HEK293T (cell line): ENCODE measurements around the gene CD300LF.

Source experiments
- CTCF ChIA-PET: fragments of 350-600 bp; formaldehyde crosslinking; extraction: SDS; loops from one replicate; lab custom pipeline; 2021; ENCODE audit warnings: antibody characterized with exemption, inconsistent platforms; lab: Yijun Ruan, JAX
- POLR2A ChIA-PET: fragments of 350-600 bp; formaldehyde crosslinking; extraction: SDS; loops from one replicate; lab custom pipeline; 2020; ENCODE audit warnings: antibody characterized with exemption, inconsistent platforms; lab: Yijun Ruan, JAX
- DNase-seq: peaks from one replicate; pipeline ENCODE4 v3.0.0; 2012; ENCODE audit warnings: mixed read lengths; ENCODE audit errors: extremely low spot score
- ARNT ChIP-seq: fragments of 450-650 bp; IDR thresholded peaks from 2 replicates; pipeline ENCODE4 v1.6.1; 2017; ENCODE audit warnings: mild to moderate bottlenecking
- BHLHE40 ChIP-seq: fragments of 450-650 bp; IDR thresholded peaks from 2 replicates; pipeline ENCODE4 v1.6.1; 2016; ENCODE audit warnings: mild to moderate bottlenecking, moderate library complexity, borderline replicate concordance
- CTBP1 ChIP-seq: fragments of 450-650 bp; IDR thresholded peaks from 2 replicates; pipeline ENCODE4 v1.6.1; 2016; ENCODE audit warnings: borderline replicate concordance
- ELF4 ChIP-seq: fragments of 450-650 bp; IDR thresholded peaks from 2 replicates; pipeline ENCODE4 v1.6.1; 2017; ENCODE audit warnings: antibody characterized with exemption
- FOXA1 ChIP-seq: fragments of 450-650 bp; IDR thresholded peaks from 2 replicates; pipeline ENCODE4 v1.6.1; 2016; ENCODE audit warnings: mild to moderate bottlenecking
- FOXK2 ChIP-seq: fragments of 450-650 bp; IDR thresholded peaks from 2 replicates; pipeline ENCODE4 v1.6.1; 2016; ENCODE audit warnings: mild to moderate bottlenecking
- FOXM1 ChIP-seq: fragments of 450-650 bp; IDR thresholded peaks from 2 replicates; pipeline ENCODE4 v1.6.1; 2017; ENCODE audit warnings: mild to moderate bottlenecking, borderline replicate concordance
- HDGF ChIP-seq: fragments of 450-650 bp; IDR thresholded peaks from 2 replicates; pipeline ENCODE4 v1.6.1; 2017; ENCODE audit warnings: antibody characterized with exemption, borderline replicate concordance
- L3MBTL2 ChIP-seq: fragments of 450-650 bp; conservative IDR thresholded peaks from 2 replicates; pipeline ENCODE4 v1.6.1; 2016; ENCODE audit warnings: mild to moderate bottlenecking
- LEF1 ChIP-seq: fragments of 450-650 bp; IDR thresholded peaks from 2 replicates; pipeline ENCODE4 v1.6.1; 2017; ENCODE audit warnings: mild to moderate bottlenecking, borderline replicate concordance
- NFRKB ChIP-seq: fragments of 450-650 bp; IDR thresholded peaks from 2 replicates; pipeline ENCODE4 v1.6.1; 2016; ENCODE audit warnings: mild to moderate bottlenecking, moderate library complexity
- PKNOX1 ChIP-seq: fragments of 450-650 bp; IDR thresholded peaks from 2 replicates; pipeline ENCODE4 v1.6.1; 2016
- SP1 ChIP-seq: fragments of 450-650 bp; IDR thresholded peaks from 2 replicates; pipeline ENCODE4 v1.6.1; 2017
- SUZ12 ChIP-seq: fragments of 450-650 bp; IDR thresholded peaks from 2 replicates; pipeline ENCODE4 v1.6.1; 2016; ENCODE audit warnings: mild to moderate bottlenecking
- TARDBP ChIP-seq: fragments of 450-650 bp; IDR thresholded peaks from 2 replicates; pipeline ENCODE4 v1.6.1; 2016
- ZNF384 ChIP-seq: fragments of 450-650 bp; IDR thresholded peaks from 2 replicates; pipeline ENCODE4 v1.6.1; 2016

The CD300LF gene

DNA sequence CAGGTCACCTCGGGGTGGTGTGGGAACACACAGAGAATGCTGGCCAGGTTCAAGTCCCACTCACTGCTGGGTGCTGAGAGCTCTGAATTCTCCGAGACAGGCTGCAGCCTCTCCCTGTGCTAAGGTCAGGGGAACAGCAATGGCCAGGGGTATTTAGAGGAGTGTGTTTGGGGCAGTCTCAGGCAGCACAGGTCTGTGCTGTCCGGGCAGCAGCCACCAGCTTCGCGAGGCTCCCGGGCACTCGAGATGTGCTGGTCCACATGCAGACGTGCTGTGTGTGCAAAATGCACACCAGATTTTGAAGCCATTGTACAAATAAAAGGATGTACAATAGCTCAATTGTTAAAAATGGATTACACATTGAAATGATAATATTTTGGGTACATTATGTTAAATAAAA, 42.8 kb upstream of the CD300LF start:
- POLR2A ChIA-PET, result no interaction called here

GRCh38 chr17:74754832-74755231, 42.1 kb upstream of the CD300LF start:
- ChIA-PET POLR2A (interaction anchor here (1.6 to 2.3 kb wide), 2 partner anchors 22 to 97 kb away, joined by 5 to 9 read pairs; partner anchors contain the start of gene NAT9), CTCF (no interaction called here)
- no peak for DNase-seq
- no peak for TF ChIP-seq FOXM1
- TF ChIP-seq FOXK2, result no peak
- TF ChIP-seq HDGF, result no peak
- no peak for TF ChIP-seq ARNT
- no peak for TF ChIP-seq SUZ12
- no peak for TF ChIP-seq CTBP1
- TF ChIP-seq LEF1, result no peak
- TF ChIP-seq ELF4, result no peak
- no peak for TF ChIP-seq TARDBP
- no peak for TF ChIP-seq PKNOX1
- TF ChIP-seq SP1, result no peak
- TF ChIP-seq FOXA1, result no peak
- no peak for TF ChIP-seq NFRKB
- no peak for TF ChIP-seq BHLHE40
- TF ChIP-seq ZNF384, result no peak
- TF ChIP-seq L3MBTL2, result no peak

More for the DNA sequence above, 42.8 kb upstream of the CD300LF start:
- DNase-seq, result no peak
- CTCF ChIA-PET, result no interaction called here
- TF ChIP-seq HDGF (no peak), SUZ12 (no peak), BHLHE40 (no peak), FOXK2 (no peak), ZNF384 (no peak), ARNT (no peak), FOXM1 (no peak), LEF1 (no peak), L3MBTL2 (no peak), PKNOX1 (no peak)

GRCh38 chr17:74752822-74753401, 40.2 kb upstream of the CD300LF start:
- DNase-seq, result no peak
- TF ChIP-seq FOXK2, result no peak
- TF ChIP-seq PKNOX1, result no peak
- no peak for TF ChIP-seq ZNF384
- no peak for TF ChIP-seq FOXM1
- TF ChIP-seq TARDBP, result no peak
- TF ChIP-seq NFRKB, result no peak
- no peak for TF ChIP-seq SP1
- no peak for TF ChIP-seq BHLHE40
- TF ChIP-seq ELF4, result no peak
- TF ChIP-seq CTBP1, result no peak
- TF ChIP-seq FOXA1, result no peak
- TF ChIP-seq L3MBTL2, result no peak
- no peak for TF ChIP-seq SUZ12
- TF ChIP-seq LEF1, result no peak
- TF ChIP-seq ARNT, result no peak
- no peak for TF ChIP-seq HDGF
- POLR2A ChIA-PET, result interaction anchor here (1.6 to 2.3 kb wide), 2 partner anchors 24 to 99 kb away, joined by 5 to 9 read pairs; partner anchors contain the start of gene NAT9
- CTCF ChIA-PET, result interaction anchor here (1.3 kb wide), 2 partner anchors 8 to 18 kb away, joined by 3 to 4 read pairs; no protein-coding TSS in a partner anchor

DNA sequence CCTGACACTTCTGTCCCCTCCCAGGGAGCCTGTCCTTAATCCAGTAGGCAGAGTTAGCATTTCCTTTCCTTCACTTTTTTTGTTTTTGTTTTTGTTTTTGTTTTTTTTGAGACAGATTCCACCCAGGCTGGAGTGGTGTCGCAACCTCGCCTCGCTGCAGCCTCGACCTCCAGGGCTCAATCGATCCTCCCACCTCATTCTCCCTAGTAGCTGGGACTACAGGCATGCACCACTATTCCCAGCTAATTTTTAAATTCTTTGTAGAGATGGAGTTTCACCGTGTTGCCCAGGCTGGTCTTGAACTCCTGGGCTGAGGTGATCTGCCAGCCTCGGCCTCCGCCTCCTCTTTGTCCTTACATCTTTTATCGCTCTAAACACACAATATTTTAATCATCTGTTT, 39.7 kb upstream of the CD300LF start:
- ChIA-PET POLR2A (interaction anchor here (2.3 kb wide), 1 partner anchor 24 kb away, joined by 9 read pairs; the partner anchor contains the start of gene NAT9), CTCF (interaction anchor here (1.3 kb wide), 2 partner anchors 8 to 18 kb away, joined by 3 to 4 read pairs; no protein-coding TSS in a partner anchor)
- DNase-seq, result no peak

More for the DNA sequence above, 39.7 kb upstream of the CD300LF start:
- TF ChIP-seq NFRKB (no peak), ELF4 (no peak), FOXK2 (no peak), SUZ12 (no peak), FOXM1 (no peak), CTBP1 (no peak), TARDBP (no peak), ARNT (no peak), SP1 (no peak), PKNOX1 (no peak), BHLHE40 (no peak), L3MBTL2 (no peak), HDGF (no peak), FOXA1 (no peak), ZNF384 (no peak), LEF1 (no peak)
